ENCODE data around the gene STX1A.
A peak's percentile ranks its signal among the peaks of the same experiment; 100 is the strongest.
"Not testable (repeated sequence)": the region's sequence is repeated elsewhere in the genome, so short reads cannot be mapped to it uniquely, and the experiment has no call there.

STX1A gene

DNA sequence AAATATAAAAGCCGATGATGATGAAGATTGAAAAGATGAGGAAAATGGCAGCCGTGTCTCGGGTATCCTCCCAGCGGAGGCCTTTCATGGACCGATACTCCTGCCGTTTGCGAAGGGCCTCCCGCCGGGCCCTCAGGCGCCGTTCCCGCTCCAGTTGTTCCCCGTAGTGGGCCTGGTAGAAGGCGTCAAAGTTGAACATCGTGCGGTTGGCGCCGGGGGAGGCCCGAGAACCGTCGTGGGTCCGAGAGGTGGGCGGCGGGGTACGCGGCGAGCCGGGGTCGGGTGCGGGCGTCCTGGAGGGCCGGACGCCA lies 36.8 kb downstream of the STX1A start:
- H3K4me1 ChIP-seq = no peaks in the 10 kb centered on the region
- TF ChIP-seq, protein P1, sequence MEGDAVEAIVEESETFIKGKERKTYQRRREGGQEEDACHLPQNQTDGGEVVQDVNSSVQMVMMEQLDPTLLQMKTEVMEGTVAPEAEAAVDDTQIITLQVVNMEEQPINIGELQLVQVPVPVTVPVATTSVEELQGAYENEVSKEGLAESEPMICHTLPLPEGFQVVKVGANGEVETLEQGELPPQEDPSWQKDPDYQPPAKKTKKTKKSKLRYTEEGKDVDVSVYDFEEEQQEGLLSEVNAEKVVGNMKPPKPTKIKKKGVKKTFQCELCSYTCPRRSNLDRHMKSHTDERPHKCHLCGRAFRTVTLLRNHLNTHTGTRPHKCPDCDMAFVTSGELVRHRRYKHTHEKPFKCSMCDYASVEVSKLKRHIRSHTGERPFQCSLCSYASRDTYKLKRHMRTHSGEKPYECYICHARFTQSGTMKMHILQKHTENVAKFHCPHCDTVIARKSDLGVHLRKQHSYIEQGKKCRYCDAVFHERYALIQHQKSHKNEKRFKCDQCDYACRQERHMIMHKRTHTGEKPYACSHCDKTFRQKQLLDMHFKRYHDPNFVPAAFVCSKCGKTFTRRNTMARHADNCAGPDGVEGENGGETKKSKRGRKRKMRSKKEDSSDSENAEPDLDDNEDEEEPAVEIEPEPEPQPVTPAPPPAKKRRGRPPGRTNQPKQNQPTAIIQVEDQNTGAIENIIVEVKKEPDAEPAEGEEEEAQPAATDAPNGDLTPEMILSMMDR (IDR thresholded peaks at IDR 0.05; ENCODE audit: low read depth, low read length) = no peak
- peaks cover 23% of the 10 kb centered on the region for H3K36me3 ChIP-seq
- no peaks in the 10 kb centered on the region for H3K9me3 ChIP-seq
- no peaks in the 10 kb centered on the region for H3K27me3 ChIP-seq
- no peak for DNase-seq
- peak overlapping the region; percentile 83 for H3K4me3 ChIP-seq (ENCODE audit: low read depth, low read length)

DNA sequence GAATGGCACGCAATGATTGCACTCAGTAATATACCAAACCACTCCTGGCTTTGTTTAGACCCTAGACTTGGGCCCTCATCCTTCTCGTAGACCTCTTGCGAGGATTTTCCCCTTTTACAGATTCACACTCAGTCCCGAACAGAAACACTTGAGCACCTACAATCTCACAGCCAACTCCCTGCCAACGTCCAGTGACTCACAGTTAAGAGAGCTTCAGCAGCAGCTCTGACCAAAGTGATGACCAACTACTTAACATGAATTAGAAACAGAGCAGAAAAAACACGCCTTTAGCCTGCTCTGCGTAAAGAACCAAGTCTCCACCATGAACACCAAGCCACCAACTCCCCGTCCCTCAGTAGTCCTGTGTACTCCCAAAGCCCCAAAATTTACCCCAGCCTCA lies 38.4 kb downstream of the STX1A start:
- Histone ChIP-seq H3K27me3 (no peaks in the 10 kb centered on the region), H3K9me3 (no peaks in the 10 kb centered on the region), H3K4me3 (ENCODE audit: low read depth, low read length) (no peak overlapping the region), H3K4me1 (no peaks in the 10 kb centered on the region), H3K36me3 (peaks cover 12% of the 10 kb centered on the region)
- TF ChIP-seq, protein P1 (IDR thresholded peaks at IDR 0.05; ENCODE audit: low read depth, low read length) = no peak
- DNase-seq = no peak

DNA sequence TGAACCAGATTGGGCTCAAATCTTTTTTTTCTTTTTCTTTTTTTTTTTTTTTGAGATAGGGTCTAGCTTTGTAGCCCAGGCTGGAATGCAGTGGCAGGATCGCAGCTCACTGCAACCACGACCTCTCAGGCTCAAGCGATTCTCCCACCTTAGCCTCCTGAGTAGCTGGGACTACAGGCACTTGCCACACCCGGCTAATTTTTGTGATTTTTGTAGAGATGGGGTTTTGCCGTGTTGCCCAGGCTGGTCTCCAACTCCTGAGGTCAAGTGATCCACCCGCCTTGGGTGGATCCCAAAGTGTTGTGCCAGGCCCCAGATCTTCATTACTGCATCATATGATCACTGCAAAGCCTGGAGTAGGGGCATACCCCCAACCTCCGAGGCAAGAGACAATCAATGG lies 39.0 kb downstream of the STX1A start:
- H3K4me1 ChIP-seq = no peaks in the 10 kb centered on the region
- H3K27me3 ChIP-seq = no peaks in the 10 kb centered on the region
- H3K9me3 ChIP-seq = no peaks in the 10 kb centered on the region
- TF ChIP-seq, protein P1 (IDR thresholded peaks at IDR 0.05; ENCODE audit: low read depth, low read length) = no peak
- DNase-seq = no peak
- no peak overlapping the region for H3K4me3 ChIP-seq (ENCODE audit: low read depth, low read length)
- peaks cover 12% of the 10 kb centered on the region for H3K36me3 ChIP-seq

DNA sequence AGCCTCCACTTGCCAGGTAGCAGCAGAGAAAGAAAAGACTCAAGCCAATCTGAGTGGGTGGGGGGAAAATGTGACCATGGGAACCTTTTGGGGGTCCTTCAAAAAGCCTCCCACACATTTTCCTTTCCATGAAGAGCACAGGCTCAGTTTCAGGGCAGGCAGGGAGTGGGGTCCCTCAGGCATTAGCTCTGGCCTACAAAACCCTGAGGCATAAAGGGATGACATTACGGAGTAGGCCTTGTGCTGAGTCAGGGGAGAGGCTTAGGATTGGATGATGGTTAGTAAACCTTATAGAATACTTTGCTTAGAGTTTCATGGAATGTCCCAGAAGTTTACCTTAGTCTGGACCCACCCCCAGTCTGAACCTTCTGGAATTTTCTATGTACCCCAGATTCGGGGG lies 39.8 kb downstream of the STX1A start:
- H3K9me3 ChIP-seq = no peaks in the 10 kb centered on the region
- TF ChIP-seq, protein P1 (IDR thresholded peaks at IDR 0.05; ENCODE audit: low read depth, low read length) = no peak
- H3K4me3 ChIP-seq (ENCODE audit: low read depth, low read length) = no peak overlapping the region
- peaks cover 12% of the 10 kb centered on the region for H3K36me3 ChIP-seq
- no peaks in the 10 kb centered on the region for H3K27me3 ChIP-seq
- no peaks in the 10 kb centered on the region for H3K4me1 ChIP-seq
- DNase-seq = no peak

DNA sequence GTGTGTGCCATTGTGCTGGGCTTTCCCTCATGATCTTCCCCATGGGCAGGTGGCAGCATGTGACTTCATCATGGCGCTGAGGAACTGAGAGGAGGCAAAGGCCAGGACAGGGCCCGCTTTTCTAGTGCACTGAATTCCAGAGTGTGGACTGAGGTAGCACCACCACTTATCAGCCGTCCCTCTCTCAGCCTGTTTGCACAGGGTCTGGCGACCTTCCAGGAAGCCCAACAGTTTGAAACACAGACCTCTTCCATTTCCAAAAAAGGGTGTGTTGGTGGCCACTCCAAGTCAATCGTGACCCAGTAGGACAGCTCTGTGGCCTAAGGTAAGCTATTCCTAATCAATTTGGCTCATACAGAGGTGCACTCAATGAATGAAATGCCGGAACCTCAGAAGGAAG lies 40.6 kb downstream of the STX1A start:
- no peaks in the 10 kb centered on the region for H3K9me3 ChIP-seq
- TF ChIP-seq, protein P1 (IDR thresholded peaks at IDR 0.05; ENCODE audit: low read depth, low read length) = no peak
- no peak overlapping the region for H3K4me3 ChIP-seq (ENCODE audit: low read depth, low read length)
- H3K36me3 ChIP-seq = peaks cover 12% of the 10 kb centered on the region
- H3K4me1 ChIP-seq = no peaks in the 10 kb centered on the region
- H3K27me3 ChIP-seq = no peaks in the 10 kb centered on the region
- no peak for DNase-seq

DNA sequence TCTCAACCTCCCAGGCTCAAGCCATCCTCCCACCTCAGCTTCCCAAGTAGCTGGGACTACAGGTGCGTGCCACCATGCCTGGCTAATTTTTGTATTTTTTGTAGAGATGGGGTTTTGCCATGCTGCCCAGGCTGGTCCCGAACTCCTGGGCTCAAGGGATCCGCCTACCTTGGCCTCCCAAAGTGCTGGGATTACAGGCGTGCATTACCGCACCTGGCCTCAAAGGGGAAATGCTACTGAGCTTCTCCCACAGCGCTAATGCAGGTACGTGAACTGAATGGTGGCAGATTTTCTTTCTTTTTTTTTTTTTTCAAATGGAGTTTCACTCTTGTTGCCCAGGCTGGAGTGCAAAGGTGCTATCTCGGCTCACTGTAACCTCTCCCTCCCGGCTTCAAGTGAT lies 43.4 kb downstream of the STX1A start:
- DNase-seq; H3K4me3 ChIP-seq (ENCODE audit: low read depth, low read length); H3K4me1 ChIP-seq; H3K9me3 ChIP-seq; H3K27me3 ChIP-seq: not testable (repeated sequence)
- H3K36me3 ChIP-seq = peaks cover 12% of the 10 kb centered on the region

DNA sequence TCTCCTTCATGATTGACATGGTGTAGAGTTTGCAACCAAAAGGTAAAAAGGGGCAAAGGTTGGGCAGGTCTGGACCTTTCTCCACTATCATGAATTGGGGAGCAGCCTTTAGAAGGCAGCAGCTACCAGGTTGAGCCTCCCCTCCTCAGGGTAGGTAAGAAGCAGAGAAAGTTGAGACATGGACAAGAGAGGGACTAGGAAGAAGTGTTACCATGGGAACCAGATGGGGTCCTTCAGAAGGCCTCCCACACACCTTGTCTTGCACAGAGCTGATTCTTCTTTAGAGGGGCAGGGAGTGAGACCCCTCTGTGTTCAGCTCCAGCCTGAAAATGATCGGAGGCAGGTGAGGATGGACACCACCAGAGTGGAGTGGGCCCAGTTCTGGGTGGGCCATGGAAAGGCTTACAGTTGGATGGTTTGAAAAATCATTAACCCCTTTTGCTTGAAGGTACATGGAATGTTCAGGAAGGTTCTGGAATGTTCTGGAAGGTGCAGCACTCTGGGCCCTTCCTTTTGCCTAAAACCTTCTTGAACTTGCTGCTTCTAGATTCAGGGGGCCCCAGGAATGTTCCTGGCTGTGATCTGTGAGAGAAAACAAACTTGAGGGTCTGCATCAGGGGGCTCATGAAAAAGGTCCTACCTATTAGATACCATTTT lies 44.9 kb downstream of the STX1A start:
- Histone ChIP-seq H3K4me1 (no peaks in the 10 kb centered on the region), H3K36me3 (peaks cover 12% of the 10 kb centered on the region), H3K27me3 (no peaks in the 10 kb centered on the region), H3K9me3 (no peaks in the 10 kb centered on the region), H3K4me3 (ENCODE audit: low read depth, low read length) (no peak overlapping the region)
- no peak for DNase-seq
- TF ChIP-seq, protein P1 (IDR thresholded peaks at IDR 0.05; ENCODE audit: low read depth, low read length) = no peak
